HG03520 (cell line): Measurements from ENCODE around the gene C4orf54.

Experiments
- ATAC-seq: cut with Tn5 transposase; IDR thresholded peaks from one replicate; pipeline ENCODE4 v1.9.1; 2021; ENCODE audit warnings: mild to moderate bottlenecking, moderate library complexity; ENCODE audit not compliant: unreplicated experiment

C4orf54 gene

DNA sequence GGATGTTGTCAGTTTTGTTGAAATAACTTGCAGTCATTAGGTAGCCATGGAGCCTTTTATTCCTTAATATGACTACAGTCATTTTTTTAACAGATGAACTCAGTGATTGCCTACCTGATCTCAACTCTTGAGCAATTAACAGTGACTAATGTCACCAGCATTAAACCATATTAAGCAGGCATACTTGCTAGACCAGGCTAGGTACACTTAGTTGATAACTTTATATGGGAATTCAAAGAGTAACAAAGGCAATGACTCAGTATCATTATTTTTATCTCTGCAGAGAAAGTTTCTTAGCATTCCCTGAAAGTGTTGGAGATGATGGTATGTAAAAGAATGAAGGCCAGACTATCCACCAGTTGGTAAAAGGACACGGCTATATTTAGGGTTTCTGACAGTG is at the start of gene C4orf54:
C4orf54 (minus strand) TSS at position 31 of the 400 bp plus-strand sequence. CDS start 3,180 bp downstream, outside the sequence.
- no peak for ATAC-seq

DNA sequence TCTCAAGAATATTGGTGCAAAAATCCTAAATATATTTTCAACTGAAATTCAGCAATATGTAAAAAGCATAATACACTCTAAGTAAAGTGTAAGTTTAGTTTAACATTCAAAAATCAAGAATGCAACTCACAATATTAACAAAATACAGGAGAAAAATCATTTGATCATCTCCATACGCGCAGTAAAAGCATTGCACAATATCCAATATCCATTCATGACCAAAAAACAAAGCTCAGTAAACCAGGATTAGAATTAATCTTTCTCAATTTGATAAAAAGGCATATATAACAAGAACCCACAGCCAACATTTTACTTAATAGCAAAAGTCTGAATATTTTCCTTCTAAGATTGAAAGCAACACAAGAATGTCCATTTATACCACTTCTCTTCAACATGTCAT is 48.3 kb upstream of the C4orf54 start:
- ATAC-seq: no peak

GRCh38 chr4:99696801-99697200 is 39.2 kb upstream of the C4orf54 start:
- no peak for ATAC-seq

DNA sequence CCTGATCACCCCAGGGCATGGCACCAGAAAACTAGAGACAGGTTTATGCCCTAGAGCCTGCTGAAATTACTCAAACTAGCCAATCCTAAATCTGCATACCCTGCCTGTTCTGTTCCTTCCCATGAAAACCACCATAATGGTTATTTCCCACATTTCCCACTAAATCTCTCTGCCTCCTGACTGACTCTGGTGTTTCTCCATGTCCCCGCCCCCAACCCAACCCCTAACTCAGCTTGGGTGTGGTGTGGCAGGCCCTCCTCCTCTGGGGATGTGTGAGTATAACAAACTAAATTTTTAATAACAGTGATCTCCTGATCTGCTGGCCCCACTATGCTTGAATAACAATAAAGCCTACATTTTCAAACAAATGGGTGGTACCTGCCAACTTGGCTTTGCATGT is 35.5 kb upstream of the C4orf54 start:
- no peak for ATAC-seq

GRCh38 chr4:99690990-99691389 is 33.4 kb upstream of the C4orf54 start:
- no peak for ATAC-seq

- no peak for ATAC-seq
Observed at GRCh38 chr4:99690472-99690871, 32.8 kb upstream of the C4orf54 start.

GRCh38 chr4:99687120-99687519 is 29.5 kb upstream of the C4orf54 start:
- no peak for ATAC-seq

DNA sequence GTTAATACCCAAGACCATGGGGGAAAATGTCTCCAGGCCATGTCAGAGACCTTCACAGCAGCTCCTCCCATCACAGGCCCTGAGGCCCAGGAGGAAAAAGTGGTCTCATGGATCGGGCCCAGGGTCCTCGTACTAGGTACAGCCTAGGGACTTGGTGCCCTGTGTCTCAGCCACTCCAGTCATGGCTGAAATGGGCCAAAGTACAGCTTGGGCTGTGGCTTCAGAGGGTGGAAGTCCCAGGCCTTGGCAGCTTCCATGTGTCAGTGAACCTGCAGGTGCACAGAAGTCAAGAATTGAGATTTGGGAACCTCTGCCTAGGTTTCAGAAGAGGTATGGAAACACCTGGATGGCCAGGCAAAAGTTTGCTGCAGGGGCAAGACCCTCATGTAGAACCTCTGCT is 27.6 kb upstream of the C4orf54 start:
- ATAC-seq: no peak

DNA sequence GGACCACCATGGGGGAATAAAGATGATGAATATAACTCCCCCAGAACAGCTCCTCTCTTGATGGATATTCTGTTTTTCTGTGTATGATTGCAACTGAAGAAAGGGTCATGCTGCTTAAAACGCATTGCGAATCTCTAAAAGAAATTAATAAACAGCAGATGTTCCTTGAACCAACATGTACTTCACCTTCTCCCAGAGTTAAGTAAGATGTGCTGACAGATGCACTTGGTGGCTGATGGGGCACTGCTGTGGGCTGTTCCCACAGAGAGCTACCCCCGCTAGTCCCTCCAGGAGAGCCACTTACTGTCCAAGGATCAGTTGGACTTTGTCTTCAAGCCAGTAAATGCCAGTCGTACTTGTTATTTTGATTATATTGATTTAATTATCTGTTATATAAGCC is 26.3 kb upstream of the C4orf54 start:
- no peak for ATAC-seq

DNA sequence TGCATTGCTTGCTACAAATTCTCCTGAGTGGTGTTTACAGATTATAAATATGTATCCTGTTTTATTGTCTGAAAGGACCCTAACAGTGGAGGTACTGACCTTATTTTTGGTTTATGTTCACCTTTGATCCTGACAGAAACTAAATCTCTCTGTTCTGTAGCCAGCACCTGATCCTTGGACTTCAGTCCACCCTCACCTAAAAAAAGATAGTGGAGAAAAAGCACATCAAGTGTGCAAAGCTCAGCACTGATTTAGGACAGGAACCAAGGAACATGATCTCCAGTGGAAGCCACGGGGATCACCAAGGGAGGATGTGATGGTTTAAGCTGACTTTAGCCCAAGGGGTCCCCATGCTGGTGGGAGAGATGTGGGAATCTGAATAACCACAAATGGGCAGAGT is 22.3 kb upstream of the C4orf54 start:
- no peak for ATAC-seq

GRCh38 chr4:99679204-99679603 is 21.6 kb upstream of the C4orf54 start:
- ATAC-seq: no peak

- ATAC-seq: no peak
Observed at GRCh38 chr4:99677161-99677560, 19.5 kb upstream of the C4orf54 start.

DNA sequence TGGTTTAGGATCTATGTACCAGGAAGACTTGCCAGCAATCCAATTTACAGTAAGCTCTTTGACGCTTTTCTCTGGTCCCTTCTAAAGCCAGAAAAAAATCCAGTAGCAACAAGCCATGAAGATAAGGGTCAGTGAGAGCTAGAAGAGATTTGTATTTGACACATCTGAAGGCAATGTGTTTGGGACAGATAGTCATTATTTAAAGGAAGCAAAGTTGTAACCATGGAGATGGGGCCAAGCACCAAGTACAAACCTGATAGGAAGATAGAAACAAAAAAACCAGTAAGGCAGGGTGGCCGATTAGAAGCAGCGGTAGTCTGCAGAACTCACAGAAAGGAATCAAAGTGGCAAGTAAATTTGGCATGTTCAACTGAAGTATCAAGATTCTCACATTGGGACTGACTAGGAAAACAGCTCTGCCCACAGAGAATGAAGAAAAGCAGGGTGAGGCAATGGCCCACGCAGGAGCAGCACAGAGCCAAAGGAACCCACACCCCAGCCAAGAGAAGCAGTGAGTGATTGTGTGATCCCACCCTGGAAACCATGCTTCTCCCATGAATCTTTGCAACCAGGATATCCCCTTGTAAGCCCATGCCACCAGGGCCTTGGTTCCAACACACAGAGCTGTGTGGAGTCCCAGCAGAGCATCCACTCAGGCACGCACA is 12.9 kb upstream of the C4orf54 start:
- no peak for ATAC-seq

DNA sequence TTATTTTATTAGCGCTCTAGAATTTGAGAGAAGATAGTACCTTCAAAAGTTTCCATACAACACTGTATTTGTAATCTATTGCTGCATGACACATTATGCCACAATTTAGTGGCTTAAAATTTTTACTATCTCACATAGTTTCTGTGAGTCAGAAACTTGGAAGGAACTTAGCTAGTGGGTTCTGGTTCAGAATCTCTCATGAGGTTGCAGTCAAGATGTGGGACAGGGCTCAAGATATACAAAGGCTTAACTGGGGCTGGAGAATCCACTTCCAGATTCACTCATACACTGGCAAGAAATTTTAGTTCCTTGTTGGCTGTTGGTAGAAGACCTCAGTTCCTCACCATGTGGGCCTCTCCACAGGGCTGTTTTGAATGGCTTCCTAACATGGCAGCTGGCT is 11.5 kb upstream of the C4orf54 start:
- ATAC-seq: no peak

- no peak for ATAC-seq
Observed at GRCh38 chr4:99668472-99668871, 10.8 kb upstream of the C4orf54 start.

DNA sequence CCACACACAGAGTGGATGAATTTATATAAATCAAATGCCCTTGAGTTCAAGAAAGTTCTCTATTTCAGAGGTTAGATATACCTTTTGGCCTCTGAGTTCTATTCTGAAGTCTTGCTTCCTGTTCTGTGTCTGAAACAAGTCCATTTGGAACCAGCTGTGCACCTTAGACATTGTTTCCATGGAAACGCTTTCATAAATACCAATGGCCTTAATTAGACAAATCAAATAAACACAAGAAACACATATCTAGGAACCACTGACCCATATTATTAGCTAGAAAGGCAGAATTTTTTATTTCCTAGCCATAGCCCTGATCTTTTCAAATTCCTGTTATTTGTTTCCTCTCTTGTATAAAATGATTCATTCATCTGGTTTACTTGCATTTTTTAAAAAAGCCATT is 8.4 kb upstream of the C4orf54 start:
- no peak for ATAC-seq

GRCh38 chr4:99664716-99665115 is 7.1 kb upstream of the C4orf54 start:
- ATAC-seq: no peak

GRCh38 chr4:99661907-99662306 is 4.3 kb upstream of the C4orf54 start:
- ATAC-seq: no peak

- ATAC-seq: no peak
Observed at GRCh38 chr4:99658666-99659065, 1.0 kb upstream of the C4orf54 start.

DNA sequence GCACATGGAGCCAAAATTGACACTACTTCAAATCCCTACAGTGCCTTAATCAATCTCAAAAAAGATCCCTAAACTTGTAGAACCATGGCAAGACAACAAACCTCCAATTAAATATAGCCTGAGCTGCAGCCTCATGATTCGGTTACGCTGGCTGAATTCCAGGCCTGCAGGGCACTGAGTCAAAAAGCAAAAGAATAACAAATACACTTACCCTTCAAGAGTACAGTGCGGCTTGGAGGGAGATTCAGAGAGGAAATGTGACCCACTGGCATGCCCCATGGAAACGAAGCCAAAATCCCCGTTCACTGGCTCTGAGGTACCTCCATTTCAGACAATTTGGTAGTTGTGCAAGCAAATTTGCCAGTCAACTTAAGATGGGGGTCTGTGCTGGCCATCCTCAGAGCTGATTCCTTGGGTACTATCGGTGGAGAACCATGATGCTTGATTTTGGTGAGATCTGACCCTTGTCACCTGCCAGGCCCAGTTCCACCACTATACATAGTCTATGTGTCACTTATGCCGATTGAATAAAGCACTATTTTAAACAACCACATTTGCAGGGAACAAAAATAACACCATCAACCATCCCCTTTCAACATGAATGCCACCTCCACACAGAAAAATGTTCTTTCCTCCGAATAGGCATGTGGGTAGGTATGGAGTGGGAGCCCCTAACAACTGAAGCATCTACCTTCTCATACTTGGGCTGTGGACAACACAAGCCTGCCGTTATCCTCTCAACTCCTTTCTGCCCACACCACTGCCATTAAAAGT is 2.1 kb downstream of the C4orf54 start:
- no peak for ATAC-seq

DNA sequence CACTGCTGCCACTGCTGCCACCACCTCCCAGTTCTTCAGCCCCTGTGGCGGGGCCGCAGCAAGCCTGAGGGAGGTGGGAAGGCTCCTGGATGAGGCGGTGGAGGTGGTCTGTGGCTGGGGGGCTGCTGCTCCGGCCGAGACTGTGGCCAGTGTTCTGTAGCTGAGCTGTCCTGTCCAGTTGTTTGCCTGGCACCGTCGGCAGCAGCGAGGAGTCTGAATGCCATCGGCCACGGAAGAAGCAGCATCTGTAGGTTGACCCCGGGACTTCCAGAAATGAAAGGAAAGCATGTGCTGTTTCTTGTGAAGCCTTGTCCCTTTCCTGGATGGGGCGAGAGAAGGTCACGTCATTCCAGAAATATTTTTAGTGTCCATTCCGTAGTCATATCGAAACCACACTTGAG is 3.3 kb downstream of the C4orf54 start:
- ATAC-seq: no peak

DNA sequence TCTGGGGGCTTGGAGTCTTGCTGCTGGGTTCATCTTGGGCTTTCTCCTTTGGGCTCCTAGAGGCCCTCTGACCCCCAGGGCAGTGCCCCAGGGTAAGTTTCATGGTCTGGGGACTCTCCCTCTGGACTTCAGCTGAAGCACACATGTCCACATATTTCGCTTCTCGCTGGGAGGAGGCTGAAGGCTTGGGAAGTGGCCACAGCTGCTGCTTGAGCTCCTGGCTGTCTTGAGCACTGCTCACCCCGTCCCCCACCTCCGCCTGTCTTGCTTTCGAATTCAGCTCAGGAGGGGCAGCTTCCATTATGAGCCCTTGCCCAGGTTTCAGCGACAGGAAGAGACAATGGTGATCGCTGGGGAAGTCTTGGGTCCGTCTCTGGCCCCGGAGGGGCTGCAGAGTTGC is 3.7 kb downstream of the C4orf54 start:
- no peak for ATAC-seq
